CD14-positive monocyte (primary cell): ENCODE measurements around the gene USPL1. TPM values are rescaled to one million over a fixed set of nuclear protein-coding genes. Genes with fewer than 3 reads are reported as not detected.

Source experiments
- DNase-seq, 3 donors: peaks; one replicate each; pipeline ENCODE4 v3.0.0-alpha.2; 2011 to 2022
- H2AFZ ChIP-seq: 2 replicates; pipeline ENCODE4 v1.6.0; 2012; ENCODE audit warnings: mild to moderate bottlenecking, low read depth, low read length, inconsistent platforms; ENCODE audit not compliant: insufficient read depth, poor library complexity, severe bottlenecking
- H3K27ac ChIP-seq, 2 donors: 1 replicate in 1 of 2; 2 replicates in 1 of 2; pipeline ENCODE4 v1.5.1; 2012 to 2013; ENCODE audit warnings: low read length in 2 of 2, control low read depth in 1 of 2, inconsistent platforms in 1 of 2, low read depth in 1 of 2, mild to moderate bottlenecking in 1 of 2
- H3K27me3 ChIP-seq, 2 donors: one replicate each; pipeline versions ENCODE4 v1.6.0 to v1.6.1; 2011 to 2013; ENCODE audit warnings: low read length in 2 of 2; ENCODE audit not compliant: control insufficient read depth in 2 of 2, insufficient read depth in 2 of 2
- H3K36me3 ChIP-seq, 2 donors: replicated peaks in 1 of 2; 1 replicate in 1 of 2; 2 replicates in 1 of 2; pipeline versions ENCODE4 v1.5.1 to v1.6.1; 2012 to 2013; ENCODE audit warnings: low read length in 2 of 2, control low read depth in 1 of 2, inconsistent platforms in 1 of 2, mild to moderate bottlenecking in 1 of 2; ENCODE audit not compliant: insufficient read depth in 2 of 2, control insufficient read depth in 1 of 2
- H3K4me1 ChIP-seq, 2 donors: 1 replicate in 1 of 2; 2 replicates in 1 of 2; pipeline versions ENCODE4 v1.5.1 to v1.6.1; 2012 to 2013; ENCODE audit warnings: low read length in 2 of 2, control low read depth in 1 of 2, inconsistent platforms in 1 of 2, mild to moderate bottlenecking in 1 of 2, moderate library complexity in 1 of 2; ENCODE audit not compliant: insufficient read depth in 2 of 2, control insufficient read depth in 1 of 2
- H3K4me2 ChIP-seq: replicated peaks from 2 replicates; pipeline ENCODE3; 2012; ENCODE audit warnings: low read length, moderate library complexity, mild to moderate bottlenecking; ENCODE audit not compliant: poor library complexity, severe bottlenecking; ENCODE audit errors: extremely low read depth
- H3K4me3 ChIP-seq, 3 experiments: fragments of 200-600 bp in 1 of 3; sonication (generic) in 1 of 3; replicated peaks in 1 of 3; 1 replicate in 2 of 3; 2 replicates in 1 of 3; pipeline ENCODE4 v1.5.1; 2011 to 2013; ENCODE audit warnings: low read length in 3 of 3, mild to moderate bottlenecking in 3 of 3, control low read depth in 2 of 3, low read depth in 2 of 3, inconsistent platforms in 1 of 3, moderate library complexity in 1 of 3
- H3K79me2 ChIP-seq: 2 replicates; pipeline ENCODE4 v1.6.0; 2012; ENCODE audit warnings: mild to moderate bottlenecking, control low read depth, inconsistent platforms, low read length, moderate library complexity; ENCODE audit not compliant: insufficient read depth
- H3K9ac ChIP-seq: 2 replicates; pipeline ENCODE4 v1.6.0; 2017; ENCODE audit warnings: low read length, mild to moderate bottlenecking; ENCODE audit not compliant: insufficient read depth, poor library complexity, severe bottlenecking
- H3K9me3 ChIP-seq, 2 donors: replicated peaks in 1 of 2; 1 replicate in 1 of 2; 2 replicates in 1 of 2; pipeline versions ENCODE4 v1.5.1 to v1.6.1; 2012 to 2013; ENCODE audit warnings: low read length in 2 of 2, control low read depth in 1 of 2; ENCODE audit not compliant: control insufficient read depth in 1 of 2, insufficient read depth in 1 of 2
- H4K20me1 ChIP-seq: 2 replicates; pipeline ENCODE4 v1.6.0; 2012; ENCODE audit warnings: mild to moderate bottlenecking, low read length, control low read depth, moderate library complexity; ENCODE audit not compliant: insufficient read depth
- H3K27ac Mint-ChIP-seq, 7 donors: one replicate each; pipeline ENCODE4 v1.8.0; 2020; ENCODE audit warnings: mild to moderate bottlenecking in 7 of 7, mixed read lengths in 7 of 7, moderate library complexity in 6 of 7, inconsistent platforms in 2 of 7
- H3K27me3 Mint-ChIP-seq, 3 donors: one replicate each; pipeline ENCODE4 v1.8.0; 2021 to 2022; ENCODE audit warnings: low read depth in 3 of 3, mild to moderate bottlenecking in 3 of 3, mixed read lengths in 3 of 3, moderate library complexity in 3 of 3, inconsistent platforms in 1 of 3
- H3K36me3 Mint-ChIP-seq, 2 donors: one replicate each; pipeline ENCODE4 v1.8.0; 2020; ENCODE audit warnings: mixed read lengths in 2 of 2, inconsistent platforms in 1 of 2, mild to moderate bottlenecking in 1 of 2
- H3K4me1 Mint-ChIP-seq: one replicate; pipeline ENCODE4 v1.8.0; 2020; ENCODE audit warnings: mild to moderate bottlenecking, mixed read lengths
- H3K4me3 Mint-ChIP-seq, 2 donors: one replicate each; pipeline ENCODE4 v1.8.0; 2020; ENCODE audit warnings: mild to moderate bottlenecking in 2 of 2, mixed read lengths in 2 of 2, moderate library complexity in 1 of 2
- H3K9me3 Mint-ChIP-seq, 7 donors: one replicate each; pipeline ENCODE4 v1.8.0; 2020 to 2022; ENCODE audit warnings: mixed read lengths in 7 of 7, mild to moderate bottlenecking in 6 of 7, moderate library complexity in 6 of 7, inconsistent platforms in 2 of 7
- WGBS: methylation state at CpG from one replicate; pipeline ENCODE4 v1.1.5; 2013; ENCODE audit warnings: missing lambda C conversion rate; ENCODE audit not compliant: insufficient coverage; 5-methylcytosine and 5-hydroxymethylcytosine counted together
- intact Hi-C, 2 donors: fragments of 100-400 bp; cut with micrococcal nuclease; formaldehyde crosslinking; loops; one replicate each; pipeline versions ENCODE4 v1.15.0 to v1.15.1; 2023
- polyA plus RNA-seq, 3 donors: library from polyadenylated mRNA; depleted of rRNA in 1 of 3; unstranded in 2 of 3; stranded (reverse) in 1 of 3; fragments of 300-500 nt in 2 of 3; fragments of >200 nt in 1 of 3; fragmentation: Illumina TruSeq in 2 of 3; gene quantifications; 1 replicate in 2 of 3; 2 replicates in 1 of 3; pipeline ENCODE4 v1.2.3, GENCODE V29; 2012 to 2021
- TF ChIP-seq, protein P1 (sequence below): fragments of 200-600 bp; IDR thresholded peaks from one replicate; pipeline ENCODE4 v1.8.0; 2022; ENCODE audit warnings: antibody characterized with exemption, mild to moderate bottlenecking

The USPL1 gene
- polyA plus RNA-seq, 3 donors: 3.9 to 20.5 (median 5.5) TPM

DNA sequence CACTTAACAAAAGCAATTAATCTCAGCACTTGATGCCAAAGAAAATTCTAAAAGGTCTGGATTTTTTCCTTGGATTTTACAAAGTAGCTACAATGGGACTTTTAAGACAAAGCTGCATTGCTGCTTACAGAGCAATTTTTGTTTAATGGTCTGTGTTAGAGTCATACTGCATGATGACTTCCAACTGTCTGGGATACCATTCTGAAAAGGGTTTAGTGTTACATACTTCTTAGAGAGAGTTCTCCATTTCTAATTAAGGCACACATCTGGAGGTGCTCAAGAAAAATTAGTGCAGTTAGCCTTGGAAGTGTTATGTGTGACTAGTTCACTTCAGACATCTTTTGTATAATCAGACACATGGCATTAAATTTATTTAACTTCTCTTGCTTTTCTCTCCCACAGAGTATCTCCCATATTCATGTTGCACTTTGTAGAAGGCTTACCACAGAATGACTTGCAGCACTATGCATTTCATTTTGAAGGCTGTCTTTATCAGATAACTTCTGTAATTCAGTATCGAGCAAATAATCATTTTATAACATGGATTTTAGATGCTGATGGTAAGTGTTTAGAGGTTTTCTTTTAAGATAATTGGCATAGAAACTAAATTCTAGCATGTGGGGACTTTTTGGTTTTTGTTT lies 35.1 kb downstream of the USPL1 start:
- no CpG with 5 or more reads among the region's 1 CpG for WGBS
- DNase-seq: no peak
- no peaks in the 10 kb centered on the region for H3K9me3 ChIP-seq
- H3K9ac ChIP-seq: no peak overlapping the region
- H3K36me3 Mint-ChIP-seq: peaks cover 74 to 85% of the 10 kb centered on the region in 2 donors
- H3K27ac Mint-ChIP-seq: no peak overlapping the region
- no peak overlapping the region for H3K4me3 ChIP-seq
- H3K27me3 ChIP-seq: no peaks in the 10 kb centered on the region
- no peak overlapping the region for H3K4me2 ChIP-seq
- peaks cover 68 to 94% of the 10 kb centered on the region in 2 donors for H3K36me3 ChIP-seq
- no peak overlapping the region for H3K4me3 Mint-ChIP-seq
- TF ChIP-seq, protein P1, sequence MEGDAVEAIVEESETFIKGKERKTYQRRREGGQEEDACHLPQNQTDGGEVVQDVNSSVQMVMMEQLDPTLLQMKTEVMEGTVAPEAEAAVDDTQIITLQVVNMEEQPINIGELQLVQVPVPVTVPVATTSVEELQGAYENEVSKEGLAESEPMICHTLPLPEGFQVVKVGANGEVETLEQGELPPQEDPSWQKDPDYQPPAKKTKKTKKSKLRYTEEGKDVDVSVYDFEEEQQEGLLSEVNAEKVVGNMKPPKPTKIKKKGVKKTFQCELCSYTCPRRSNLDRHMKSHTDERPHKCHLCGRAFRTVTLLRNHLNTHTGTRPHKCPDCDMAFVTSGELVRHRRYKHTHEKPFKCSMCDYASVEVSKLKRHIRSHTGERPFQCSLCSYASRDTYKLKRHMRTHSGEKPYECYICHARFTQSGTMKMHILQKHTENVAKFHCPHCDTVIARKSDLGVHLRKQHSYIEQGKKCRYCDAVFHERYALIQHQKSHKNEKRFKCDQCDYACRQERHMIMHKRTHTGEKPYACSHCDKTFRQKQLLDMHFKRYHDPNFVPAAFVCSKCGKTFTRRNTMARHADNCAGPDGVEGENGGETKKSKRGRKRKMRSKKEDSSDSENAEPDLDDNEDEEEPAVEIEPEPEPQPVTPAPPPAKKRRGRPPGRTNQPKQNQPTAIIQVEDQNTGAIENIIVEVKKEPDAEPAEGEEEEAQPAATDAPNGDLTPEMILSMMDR: no peak
- H3K27me3 Mint-ChIP-seq: peaks cover 0 to 2% (median 0%) of the 10 kb centered on the region in 3 donors
- no peaks in the 10 kb centered on the region for H3K9me3 Mint-ChIP-seq
- H4K20me1 ChIP-seq: peaks cover 50% of the 10 kb centered on the region
- no peak overlapping the region for H3K27ac ChIP-seq
- H2AFZ ChIP-seq: no peak overlapping the region
- H3K79me2 ChIP-seq: peaks cover 20% of the 10 kb centered on the region
- intact Hi-C loops: no loop called here
- peaks cover 17% of the 10 kb centered on the region for H3K4me1 Mint-ChIP-seq
- H3K4me1 ChIP-seq: peaks cover 4 to 7% of the 10 kb centered on the region in 2 donors

DNA sequence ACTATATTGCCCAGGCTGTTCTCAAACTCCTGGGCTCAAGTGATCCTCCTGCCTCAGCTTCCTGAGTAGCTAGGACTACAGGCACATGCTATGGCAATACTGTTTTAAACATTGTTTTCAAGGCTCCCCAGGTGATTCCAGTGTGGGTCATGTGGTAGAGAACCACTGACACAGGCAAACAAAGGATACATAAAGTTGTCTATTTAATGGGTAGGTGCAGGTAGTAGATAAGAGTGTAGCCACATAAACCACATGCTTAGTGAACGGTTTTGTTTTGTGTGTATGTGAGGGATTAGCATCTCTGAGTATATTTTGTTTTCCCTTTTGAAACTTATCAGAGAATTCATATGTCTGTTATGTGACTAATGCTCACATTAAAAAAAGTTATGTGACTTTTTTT lies 36.7 kb downstream of the USPL1 start:
- no peak overlapping the region for H3K4me2 ChIP-seq
- no peak for DNase-seq
- intact Hi-C loops: no loop called here
- H2AFZ ChIP-seq: no peak overlapping the region
- TF ChIP-seq, protein P1: no peak
- Mint-ChIP-seq H3K9me3 (no peaks in the 10 kb centered on the region), H3K4me1 (peaks cover 24% of the 10 kb centered on the region), H3K4me3 (no peak overlapping the region), H3K36me3 (peaks cover 74 to 85% of the 10 kb centered on the region in 2 donors), H3K27ac (peak overlapping the region in 3 of 7 donors; percentile 16 to 46 (median 30)), H3K27me3 (peaks cover 0 to 2% (median 0%) of the 10 kb centered on the region in 3 donors)
- H4K20me1 ChIP-seq: peaks cover 37% of the 10 kb centered on the region
- peak overlapping the region in 1 of 2 donors; percentile 19 for H3K27ac ChIP-seq
- no peak overlapping the region for H3K9ac ChIP-seq
- H3K9me3 ChIP-seq: no peaks in the 10 kb centered on the region
- WGBS: no CpG with 5 or more reads among the region's 1 CpG
- no peaks in the 10 kb centered on the region for H3K27me3 ChIP-seq
- H3K36me3 ChIP-seq: peaks cover 61 to 91% of the 10 kb centered on the region in 2 donors
- H3K4me1 ChIP-seq: peaks cover 9 to 20% of the 10 kb centered on the region in 2 donors
- peaks cover 16% of the 10 kb centered on the region for H3K79me2 ChIP-seq
- H3K4me3 ChIP-seq: no peak overlapping the region
